Measurements from ENCODE around the gene ZNF335. TPM values are rescaled to one million over a fixed set of nuclear protein-coding genes. Genes with fewer than 3 reads are reported as not detected.

The ZNF335 gene
- total RNA-seq, 1 donor: 17.7 TPM

GRCh38 chr20:45948261-45948733 lies 23.7 kb downstream of the ZNF335 start:
- DNase-seq (ENCODE audit: low read depth): no peak
- TF ChIP-seq, protein P1, sequence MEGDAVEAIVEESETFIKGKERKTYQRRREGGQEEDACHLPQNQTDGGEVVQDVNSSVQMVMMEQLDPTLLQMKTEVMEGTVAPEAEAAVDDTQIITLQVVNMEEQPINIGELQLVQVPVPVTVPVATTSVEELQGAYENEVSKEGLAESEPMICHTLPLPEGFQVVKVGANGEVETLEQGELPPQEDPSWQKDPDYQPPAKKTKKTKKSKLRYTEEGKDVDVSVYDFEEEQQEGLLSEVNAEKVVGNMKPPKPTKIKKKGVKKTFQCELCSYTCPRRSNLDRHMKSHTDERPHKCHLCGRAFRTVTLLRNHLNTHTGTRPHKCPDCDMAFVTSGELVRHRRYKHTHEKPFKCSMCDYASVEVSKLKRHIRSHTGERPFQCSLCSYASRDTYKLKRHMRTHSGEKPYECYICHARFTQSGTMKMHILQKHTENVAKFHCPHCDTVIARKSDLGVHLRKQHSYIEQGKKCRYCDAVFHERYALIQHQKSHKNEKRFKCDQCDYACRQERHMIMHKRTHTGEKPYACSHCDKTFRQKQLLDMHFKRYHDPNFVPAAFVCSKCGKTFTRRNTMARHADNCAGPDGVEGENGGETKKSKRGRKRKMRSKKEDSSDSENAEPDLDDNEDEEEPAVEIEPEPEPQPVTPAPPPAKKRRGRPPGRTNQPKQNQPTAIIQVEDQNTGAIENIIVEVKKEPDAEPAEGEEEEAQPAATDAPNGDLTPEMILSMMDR (IDR thresholded peaks at IDR 0.05; ENCODE audit: insufficient read depth, low read depth, low read length): no peak
- no peak overlapping the region for H3K4me3 ChIP-seq (ENCODE audit: low read depth, low read length)

DNA sequence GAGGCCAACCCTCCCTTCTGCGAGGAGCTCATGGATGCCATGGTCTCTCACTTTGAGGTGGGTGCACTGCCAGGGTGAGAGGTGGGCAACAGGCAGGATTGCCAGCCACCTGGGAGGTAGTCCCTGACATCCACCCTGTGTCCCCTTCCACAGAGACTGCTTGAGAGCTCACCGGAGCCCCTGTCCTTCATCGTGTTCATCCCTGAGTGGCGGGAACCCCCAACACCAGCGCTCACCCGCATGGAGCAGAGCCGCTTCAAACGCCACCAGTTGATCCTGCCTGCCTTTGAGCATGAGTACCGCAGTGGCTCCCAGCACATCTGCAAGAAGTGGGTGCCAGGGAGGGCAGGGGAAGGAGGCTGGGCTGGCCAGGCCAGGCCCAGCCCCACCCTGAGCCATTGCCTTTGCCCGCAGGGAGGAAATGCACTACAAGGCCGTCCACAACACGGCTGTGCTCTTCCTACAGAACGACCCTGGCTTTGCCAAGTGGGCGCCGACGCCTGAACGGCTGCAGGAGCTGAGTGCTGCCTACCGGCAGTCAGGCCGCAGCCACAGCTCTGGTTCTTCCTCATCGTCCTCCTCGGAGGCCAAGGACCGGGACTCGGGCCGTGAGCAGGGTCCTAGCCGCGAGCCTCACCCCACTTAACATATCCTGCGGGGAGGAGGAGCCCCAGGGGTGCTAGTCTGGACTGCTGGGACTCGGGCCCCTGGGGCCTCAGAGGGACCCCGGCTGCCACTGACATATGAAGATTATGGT lies 24.7 kb downstream of the ZNF335 start:
- TF ChIP-seq, protein P1 (IDR thresholded peaks at IDR 0.05; ENCODE audit: insufficient read depth, low read depth, low read length): no peak
- no peak for DNase-seq (ENCODE audit: low read depth)

DNA sequence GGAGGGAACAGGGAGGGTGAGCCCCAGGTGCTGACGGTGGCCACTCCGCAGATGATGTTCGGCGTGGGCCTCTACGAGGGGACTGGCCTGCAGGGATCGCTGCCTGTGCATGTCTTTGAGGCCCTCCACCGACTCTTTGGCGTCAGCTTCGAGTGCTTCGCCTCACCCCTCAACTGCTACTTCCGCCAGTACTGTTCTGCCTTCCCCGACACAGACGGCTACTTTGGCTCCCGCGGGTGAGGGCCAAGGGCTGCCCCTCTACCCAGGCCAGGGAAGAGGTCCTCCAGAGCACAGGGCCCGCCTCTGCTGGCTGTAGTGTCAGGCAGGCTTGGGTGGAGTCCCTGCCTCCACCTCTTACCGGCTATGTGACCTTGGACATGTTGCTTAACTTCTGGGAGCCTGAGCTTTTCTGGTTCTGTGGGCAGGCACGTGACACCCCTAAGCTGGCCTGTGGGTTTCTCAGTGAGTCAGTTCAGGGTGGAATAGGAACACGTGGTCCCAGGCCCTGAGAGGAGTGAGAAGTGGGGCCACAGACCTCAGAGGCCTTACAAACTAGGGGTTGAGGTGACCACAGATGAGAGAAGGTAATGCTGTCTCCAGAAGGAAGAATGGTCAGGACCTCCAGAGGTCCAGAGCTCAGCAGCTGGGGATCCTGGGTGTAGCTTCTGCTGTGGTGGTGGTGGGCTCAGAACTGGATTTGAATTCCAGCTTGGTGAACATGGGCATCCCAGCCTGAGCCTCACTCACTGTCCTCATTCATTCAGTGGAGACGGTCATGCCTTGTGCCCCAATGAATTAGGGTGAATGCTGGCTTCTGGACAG lies 25.6 kb downstream of the ZNF335 start:
- no peak overlapping the region for H3K4me3 ChIP-seq (ENCODE audit: low read depth, low read length)
- TF ChIP-seq, protein P1 (IDR thresholded peaks at IDR 0.05; ENCODE audit: insufficient read depth, low read depth, low read length): no peak
- DNase-seq (ENCODE audit: low read depth): peak; percentile 97

More for the DNA sequence above, 24.7 kb downstream of the ZNF335 start:
- no peak overlapping the region for H3K4me3 ChIP-seq (ENCODE audit: low read depth, low read length)

DNA sequence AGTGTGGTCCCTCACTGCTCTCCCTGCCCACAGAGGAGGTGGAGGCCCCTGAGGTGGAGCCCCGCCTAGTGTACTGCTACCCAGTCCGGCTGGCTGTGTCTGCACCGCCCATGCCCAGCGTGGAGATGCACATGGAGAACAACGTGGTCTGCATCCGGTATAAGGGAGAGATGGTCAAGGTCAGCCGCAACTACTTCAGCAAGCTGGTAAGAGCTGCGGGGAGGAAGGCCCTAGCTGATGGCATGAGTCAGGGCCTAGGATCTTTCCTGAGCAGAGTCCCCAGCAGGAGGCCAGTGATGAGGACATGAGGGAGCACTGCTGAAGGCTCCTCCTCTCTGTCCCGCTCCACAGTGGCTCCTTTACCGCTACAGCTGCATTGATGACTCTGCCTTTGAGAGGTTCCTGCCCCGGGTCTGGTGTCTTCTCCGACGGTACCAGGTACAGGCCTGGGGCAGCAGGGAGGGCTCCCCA lies 26.3 kb downstream of the ZNF335 start:
- peak; percentile 29 for DNase-seq (ENCODE audit: low read depth)
- TF ChIP-seq, protein P1 (IDR thresholded peaks at IDR 0.05; ENCODE audit: insufficient read depth, low read depth, low read length): no peak
- H3K4me3 ChIP-seq (ENCODE audit: low read depth, low read length): no peak overlapping the region

GRCh38 chr20:45944965-45945677 lies 26.9 kb downstream of the ZNF335 start:
- H3K4me3 ChIP-seq (ENCODE audit: low read depth, low read length): no peak overlapping the region
- TF ChIP-seq, protein P1 (IDR thresholded peaks at IDR 0.05; ENCODE audit: insufficient read depth, low read depth, low read length): no peak
- DNase-seq (ENCODE audit: low read depth): no peak

DNA sequence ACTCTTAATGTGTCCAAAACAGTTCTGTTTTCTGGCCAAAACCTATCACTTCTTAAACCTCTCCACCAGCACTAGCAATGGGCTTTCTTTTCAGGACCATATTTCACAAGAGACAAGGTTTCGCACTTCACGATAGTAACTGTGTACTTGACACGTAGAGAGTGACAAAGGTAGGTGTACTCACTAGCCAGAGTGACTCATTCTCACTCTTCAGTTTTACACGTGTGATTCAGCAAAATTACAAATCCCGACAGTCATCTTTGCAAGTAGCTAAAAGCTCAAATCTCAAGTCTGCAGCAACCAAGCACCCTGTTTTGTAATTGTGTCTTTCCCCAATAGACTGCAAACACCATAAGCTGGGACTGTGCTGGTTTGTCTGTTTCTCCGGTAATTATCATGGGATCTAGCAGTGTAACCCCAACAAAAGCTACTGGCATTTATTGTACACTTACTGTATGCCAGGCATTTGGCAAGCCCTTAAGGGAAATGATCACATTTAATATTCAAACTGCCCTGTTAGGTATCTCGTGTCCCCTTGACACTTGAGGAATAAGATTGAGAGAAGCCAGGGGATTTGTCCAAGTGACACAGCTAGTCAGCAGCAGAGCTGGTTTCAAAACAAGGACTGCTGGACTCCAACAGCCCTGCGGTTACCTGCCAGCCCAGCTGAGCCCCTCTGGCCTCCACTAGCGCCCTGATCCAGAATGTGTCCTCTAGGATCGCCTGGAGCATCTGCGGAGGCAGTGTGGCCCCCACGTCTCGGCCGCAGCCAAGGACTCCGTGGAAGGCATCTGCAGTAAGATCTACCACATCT lies 27.6 kb downstream of the ZNF335 start:
- H3K4me3 ChIP-seq (ENCODE audit: low read depth, low read length): no peak overlapping the region
- TF ChIP-seq, protein P1 (IDR thresholded peaks at IDR 0.05; ENCODE audit: insufficient read depth, low read depth, low read length): no peak
- DNase-seq (ENCODE audit: low read depth): peak; percentile 40

Data from fibroblast of villous mesenchyme (primary cell).